Chondrocyte (in vitro differentiated cells): ENCODE data around the gene CTSH. TPM values are rescaled to one million over a fixed set of nuclear protein-coding genes. Genes with fewer than 3 reads are reported as not detected.

Experiments used
- DNase-seq: peaks from one replicate; pipeline ENCODE4 v3.0.0; 2021; ENCODE audit warnings: mixed read lengths, low spot score
- H3K27ac Mint-ChIP-seq: one replicate; pipeline ENCODE4 v1.8.0; 2021; ENCODE audit warnings: mild to moderate bottlenecking, moderate library complexity, mixed read lengths; ENCODE audit not compliant: unreplicated experiment
- H3K27me3 Mint-ChIP-seq: 2 replicates; pipeline ENCODE4 v1.8.0; 2021; ENCODE audit warnings: low read depth, mixed read lengths
- H3K36me3 Mint-ChIP-seq: 2 replicates; pipeline ENCODE4 v1.8.0; 2021; ENCODE audit warnings: low read depth, mixed read lengths
- H3K4me1 Mint-ChIP-seq: 2 replicates; pipeline ENCODE4 v1.8.0; 2021; ENCODE audit warnings: low read depth, mild to moderate bottlenecking, mixed read lengths
- H3K4me3 Mint-ChIP-seq: one replicate; pipeline ENCODE4 v1.8.0; 2021; ENCODE audit warnings: mild to moderate bottlenecking, moderate library complexity, mixed read lengths; ENCODE audit not compliant: unreplicated experiment
- H3K9me3 Mint-ChIP-seq: 2 replicates; pipeline ENCODE4 v1.8.0; 2021; ENCODE audit warnings: low read depth, mixed read lengths
- CTCF ChIP-seq: fragments of 200-600 bp; sonication (generic); IDR thresholded peaks from 2 replicates; pipeline ENCODE4 v1.5.0; 2021; ENCODE audit warnings: antibody characterized with exemption, mild to moderate bottlenecking, moderate library complexity
- total RNA-seq: library from RNA; stranded (reverse); gene quantifications from 3 replicates; pipeline ENCODE4 v1.2.1, GENCODE V29; 2021

The CTSH gene
- total RNA-seq, 1 donor from 2014 or later, result 22.5 TPM

- Mint-ChIP-seq H3K4me3 (no peak overlapping the region), H3K27ac (no peak overlapping the region), H3K27me3 (no peaks in the 10 kb centered on the region), H3K4me1 (peaks cover 6% of the 10 kb centered on the region), H3K36me3 (no peaks in the 10 kb centered on the region), H3K9me3 (no peaks in the 10 kb centered on the region)
- TF ChIP-seq CTCF, result no peak
- DNase-seq, result no peak
Observed at GRCh38 chr15:78981532-78982313, 36.9 kb upstream of the CTSH start.

GRCh38 chr15:78979456-78980320, 34.8 kb upstream of the CTSH start:
- Mint-ChIP-seq H3K4me1 (peaks cover 3% of the 10 kb centered on the region), H3K9me3 (no peaks in the 10 kb centered on the region), H3K36me3 (no peaks in the 10 kb centered on the region), H3K27ac (no peak overlapping the region), H3K4me3 (no peak overlapping the region), H3K27me3 (no peaks in the 10 kb centered on the region)
- DNase-seq, result no peak
- TF ChIP-seq CTCF, result peak; percentile 83

DNA sequence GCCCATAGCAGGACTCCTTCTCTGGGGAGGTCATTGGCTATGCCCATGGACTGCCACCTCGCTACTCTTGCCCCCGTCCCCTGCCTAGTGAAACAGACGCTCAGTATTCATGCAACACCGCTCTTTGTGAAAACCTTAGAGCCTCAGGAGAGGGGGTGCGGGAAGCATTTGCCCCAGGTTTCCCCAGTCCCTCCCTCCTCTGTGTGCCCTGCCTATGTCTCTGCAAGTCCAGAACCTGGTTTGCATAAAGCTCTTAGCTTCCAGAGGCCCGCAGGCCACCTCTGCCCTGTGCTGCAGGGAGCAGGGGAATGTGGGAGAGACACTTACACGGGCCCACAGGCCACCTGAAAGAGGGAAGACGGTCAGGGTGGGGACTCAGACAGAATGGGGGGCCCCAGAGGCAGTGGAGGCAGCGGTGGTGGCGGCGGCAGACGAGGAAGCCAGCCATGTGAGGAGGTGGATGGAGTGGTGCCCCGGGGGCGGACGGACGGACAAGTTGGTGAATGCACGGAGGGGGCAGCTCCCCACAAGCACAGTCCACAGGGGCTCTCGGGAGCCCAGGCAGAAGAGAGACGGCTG, 33.8 kb upstream of the CTSH start:
- no peak for DNase-seq
- TF ChIP-seq CTCF, result no peak
- no peaks in the 10 kb centered on the region for H3K27me3 Mint-ChIP-seq
- H3K9me3 Mint-ChIP-seq, result no peaks in the 10 kb centered on the region
- H3K36me3 Mint-ChIP-seq, result no peaks in the 10 kb centered on the region
- H3K27ac Mint-ChIP-seq, result peak overlapping the region; percentile 32
- no peak overlapping the region for H3K4me3 Mint-ChIP-seq
- peaks cover 3% of the 10 kb centered on the region for H3K4me1 Mint-ChIP-seq

- TF ChIP-seq CTCF, result no peak
- no peaks in the 10 kb centered on the region for H3K9me3 Mint-ChIP-seq
- peaks cover 3% of the 10 kb centered on the region for H3K4me1 Mint-ChIP-seq
- DNase-seq, result no peak
- no peak overlapping the region for H3K27ac Mint-ChIP-seq
- no peaks in the 10 kb centered on the region for H3K27me3 Mint-ChIP-seq
- H3K4me3 Mint-ChIP-seq, result no peak overlapping the region
- no peaks in the 10 kb centered on the region for H3K36me3 Mint-ChIP-seq
Observed at GRCh38 chr15:78977591-78978347, 32.9 kb upstream of the CTSH start.
